Measurements from ENCODE around the gene SLC35B4. TPM values are rescaled to one million over a fixed set of nuclear protein-coding genes. Genes with fewer than 3 reads are reported as not detected.

The SLC35B4 gene
- total RNA-seq, 1 donor from 2014 or later, result 6.5 TPM

GRCh38 chr7:134246347-134246746, 70.4 kb downstream of the SLC35B4 start:
- intact Hi-C loops (cut with DNase I), result no loop called here
- DNase-seq (ENCODE audit: low spot score), result no peak

- intact Hi-C loops (cut with DNase I), result no loop called here
- no peak for DNase-seq (ENCODE audit: low spot score)
These were observed 71.5 kb downstream of the SLC35B4 start for GRCh38 chr7:134245253-134245652.

Other genes starting within 250 kb of the SLC35B4 start
- gene LRGUK, start 189.6 kb downstream of the SLC35B4 start, total RNA-seq, result 0.24 TPM
- 193 TPM for gene AKR1B1, start 142.2 kb upstream of the SLC35B4 start, total RNA-seq
- gene AKR1B10, start 210.6 kb upstream of the SLC35B4 start, total RNA-seq, result not detected
- not detected for gene AKR1B15, start 232.2 kb upstream of the SLC35B4 start, total RNA-seq